ENCODE measurements around the gene NXF1.

NXF1 gene

DNA sequence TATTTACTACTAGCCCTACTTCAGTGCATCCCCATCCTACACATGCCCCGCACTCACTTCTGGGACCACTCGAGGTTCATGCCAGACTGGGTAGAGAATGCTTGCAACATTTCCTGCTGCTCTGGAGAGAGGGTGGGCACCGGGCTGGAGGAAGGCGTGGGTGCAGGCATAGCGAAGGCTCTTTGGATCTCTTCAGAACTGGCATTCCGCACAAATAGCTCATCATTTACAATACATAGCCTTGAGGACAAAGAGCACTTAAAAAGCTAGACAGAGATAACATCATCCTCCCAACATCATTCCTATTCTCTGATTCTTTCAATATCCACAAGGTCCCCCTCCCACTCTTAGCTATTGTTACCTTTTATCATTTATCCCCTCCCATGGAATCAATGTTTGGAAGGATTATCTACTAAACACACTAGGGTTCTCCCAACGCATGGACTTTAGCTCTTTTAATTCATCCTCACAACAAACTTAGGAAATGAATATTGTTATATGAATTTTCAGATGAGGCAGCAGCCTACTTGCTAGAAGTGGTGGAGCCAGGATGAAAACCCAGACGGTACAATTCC lies 11.0 kb downstream of the NXF1 start:
- no peak overlapping the region for H3K4me3 ChIP-seq (ENCODE audit: low read depth in 1 of 2, low read length in 1 of 2)
- H3K4me1 ChIP-seq (ENCODE audit: control insufficient read depth in 1 of 2, insufficient read depth in 1 of 2, low read depth in 1 of 2, low read length in 1 of 2): peaks cover 23 to 27% of the 10 kb centered on the region in 2 experiments
- TF ChIP-seq, protein P1, sequence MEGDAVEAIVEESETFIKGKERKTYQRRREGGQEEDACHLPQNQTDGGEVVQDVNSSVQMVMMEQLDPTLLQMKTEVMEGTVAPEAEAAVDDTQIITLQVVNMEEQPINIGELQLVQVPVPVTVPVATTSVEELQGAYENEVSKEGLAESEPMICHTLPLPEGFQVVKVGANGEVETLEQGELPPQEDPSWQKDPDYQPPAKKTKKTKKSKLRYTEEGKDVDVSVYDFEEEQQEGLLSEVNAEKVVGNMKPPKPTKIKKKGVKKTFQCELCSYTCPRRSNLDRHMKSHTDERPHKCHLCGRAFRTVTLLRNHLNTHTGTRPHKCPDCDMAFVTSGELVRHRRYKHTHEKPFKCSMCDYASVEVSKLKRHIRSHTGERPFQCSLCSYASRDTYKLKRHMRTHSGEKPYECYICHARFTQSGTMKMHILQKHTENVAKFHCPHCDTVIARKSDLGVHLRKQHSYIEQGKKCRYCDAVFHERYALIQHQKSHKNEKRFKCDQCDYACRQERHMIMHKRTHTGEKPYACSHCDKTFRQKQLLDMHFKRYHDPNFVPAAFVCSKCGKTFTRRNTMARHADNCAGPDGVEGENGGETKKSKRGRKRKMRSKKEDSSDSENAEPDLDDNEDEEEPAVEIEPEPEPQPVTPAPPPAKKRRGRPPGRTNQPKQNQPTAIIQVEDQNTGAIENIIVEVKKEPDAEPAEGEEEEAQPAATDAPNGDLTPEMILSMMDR (IDR thresholded peaks at IDR 0.05): no peak
- H3K9me3 ChIP-seq: no peaks in the 10 kb centered on the region
- H3K27ac ChIP-seq: no peak overlapping the region
- no peaks in the 10 kb centered on the region for H3K27me3 ChIP-seq
- peaks cover 80% of the 10 kb centered on the region for H3K36me3 ChIP-seq

DNA sequence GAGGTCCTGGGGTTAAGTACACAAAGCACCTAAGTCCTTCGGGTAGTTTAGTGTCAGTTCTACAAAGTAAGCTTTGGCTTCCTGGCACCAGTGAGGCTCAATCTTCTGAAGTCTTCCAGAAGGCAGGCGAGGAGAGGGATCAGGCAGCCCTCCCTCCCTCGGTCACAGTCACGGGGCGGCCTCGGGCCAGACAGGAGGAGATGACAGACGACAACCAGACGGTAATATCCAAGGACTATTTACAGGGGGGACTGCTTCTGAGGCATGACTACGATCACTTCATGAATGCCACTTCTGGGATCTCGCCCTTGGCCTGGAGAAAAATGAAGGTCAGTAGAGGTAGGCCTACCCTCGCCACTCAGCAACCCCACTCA lies 13.1 kb downstream of the NXF1 start:
- peak overlapping the region; percentile 67 to 71 for H3K4me3 ChIP-seq (ENCODE audit: low read depth in 1 of 2, low read length in 1 of 2)
- H3K27ac ChIP-seq: peak overlapping the region; percentile 79
- H3K4me1 ChIP-seq (ENCODE audit: control insufficient read depth in 1 of 2, insufficient read depth in 1 of 2, low read depth in 1 of 2, low read length in 1 of 2): peaks cover 38 to 44% of the 10 kb centered on the region in 2 experiments
- peaks cover 65% of the 10 kb centered on the region for H3K36me3 ChIP-seq
- no peaks in the 10 kb centered on the region for H3K9me3 ChIP-seq
- no peaks in the 10 kb centered on the region for H3K27me3 ChIP-seq
- TF ChIP-seq, protein P1 (IDR thresholded peaks at IDR 0.05): no peak

DNA sequence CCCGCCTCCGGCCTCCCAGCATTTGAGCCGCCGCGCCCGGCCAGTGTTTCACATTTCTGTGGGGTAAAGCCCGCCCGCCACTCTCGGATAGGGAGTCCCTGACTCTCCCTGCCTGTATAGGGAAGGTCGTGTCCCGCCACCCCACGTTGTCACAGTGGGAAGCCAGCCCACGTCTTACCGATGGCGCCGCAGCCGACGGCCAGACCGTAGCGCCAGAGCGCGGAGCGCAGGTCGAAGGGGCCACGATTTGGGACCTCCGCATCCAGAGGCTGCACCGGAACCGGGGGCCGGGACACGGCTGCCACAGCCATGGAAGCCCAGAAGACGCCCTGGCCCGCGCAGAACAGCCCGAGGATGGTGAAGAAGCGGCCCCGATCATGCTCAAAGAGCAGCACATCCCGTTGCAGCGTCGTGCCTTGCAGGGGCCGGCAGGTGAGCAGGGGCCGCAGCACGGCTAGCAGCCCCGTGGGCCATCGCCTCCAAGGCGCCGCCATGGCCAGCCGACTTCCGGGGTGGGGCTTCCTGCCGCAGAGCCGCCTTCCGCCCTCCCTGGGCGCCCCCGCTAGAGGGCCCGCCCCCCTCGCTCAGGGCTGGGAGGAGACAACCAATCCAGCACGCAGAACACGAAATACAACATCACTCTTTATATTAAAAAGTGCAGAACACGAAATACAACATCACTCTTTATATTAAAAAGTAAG lies 13.6 kb downstream of the NXF1 start, which contains the start of gene TMEM223:
Gene TMEM223, minus strand, starts transcription at position 506 of the 701 bp plus-strand sequence. Its CDS starts 12 bp downstream, at position 494.
- peaks cover 38 to 44% of the 10 kb centered on the region in 2 experiments for H3K4me1 ChIP-seq (ENCODE audit: control insufficient read depth in 1 of 2, insufficient read depth in 1 of 2, low read depth in 1 of 2, low read length in 1 of 2)

DNA sequence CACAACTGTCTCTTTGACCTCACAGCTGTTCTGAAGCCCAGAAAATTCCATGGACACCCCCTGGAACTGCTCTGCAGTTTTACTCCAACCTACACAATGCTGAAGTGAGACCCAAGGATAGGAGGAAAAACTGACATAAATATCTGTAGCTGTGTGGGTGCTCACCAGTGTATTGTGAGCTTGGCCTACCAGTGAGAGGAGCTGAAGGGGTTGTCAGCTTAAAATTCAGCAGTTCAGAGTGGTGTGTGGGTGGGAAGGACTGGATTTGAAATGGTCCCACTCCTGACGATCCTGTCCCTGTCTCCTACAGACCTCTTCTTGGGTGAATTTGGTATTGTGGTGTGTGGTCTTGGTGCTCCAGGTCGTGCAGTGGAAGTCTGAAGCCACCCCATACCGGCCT lies 15.7 kb downstream of the NXF1 start:
- Histone ChIP-seq H3K36me3 (peaks cover 38% of the 10 kb centered on the region), H3K27ac (peak overlapping the region; percentile 33), H3K4me1 (ENCODE audit: control insufficient read depth in 1 of 2, insufficient read depth in 1 of 2, low read depth in 1 of 2, low read length in 1 of 2) (peaks cover 46 to 52% of the 10 kb centered on the region in 2 experiments), H3K9me3 (no peaks in the 10 kb centered on the region), H3K27me3 (no peaks in the 10 kb centered on the region), H3K4me3 (ENCODE audit: low read depth in 1 of 2, low read length in 1 of 2) (no peak overlapping the region)
- TF ChIP-seq, protein P1 (IDR thresholded peaks at IDR 0.05): no peak

More for the DNA sequence above, 13.6 kb downstream of the NXF1 start, which contains the start of gene TMEM223:
- no peaks in the 10 kb centered on the region for H3K9me3 ChIP-seq
- TF ChIP-seq, protein P1 (IDR thresholded peaks at IDR 0.05): peak; percentile 57
- H3K4me3 ChIP-seq (ENCODE audit: low read depth in 1 of 2, low read length in 1 of 2): peak within 1 kb of the TSS; percentile 67 to 71
- H3K27ac ChIP-seq: peak within 1 kb of the TSS; percentile 79
- H3K27me3 ChIP-seq: no peaks in the 10 kb centered on the region
- H3K36me3 ChIP-seq: peaks cover 59% of the 10 kb centered on the region

DNA sequence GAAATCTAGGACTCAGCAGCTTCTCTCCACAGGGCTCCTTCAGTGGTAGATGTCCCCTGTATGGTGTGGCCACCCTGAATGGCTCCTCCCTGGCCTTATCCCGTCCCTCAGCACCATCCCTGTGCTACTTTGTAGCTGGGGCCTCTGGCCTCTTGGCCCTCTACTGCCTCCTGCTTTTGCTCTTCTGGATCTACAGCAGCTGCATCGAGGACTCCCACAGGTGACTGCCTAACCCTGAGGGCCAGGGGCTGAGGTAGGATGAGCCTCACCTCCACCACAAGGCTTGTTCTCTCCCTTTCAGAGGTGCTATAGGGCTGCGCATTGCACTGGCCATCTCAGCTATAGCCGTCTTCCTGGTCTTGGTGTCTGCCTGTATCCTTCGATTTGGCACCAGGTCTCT lies 16.2 kb downstream of the NXF1 start:
- Histone ChIP-seq H3K27ac (peak overlapping the region; percentile 33), H3K4me3 (ENCODE audit: low read depth in 1 of 2, low read length in 1 of 2) (no peak overlapping the region), H3K27me3 (no peaks in the 10 kb centered on the region), H3K36me3 (peaks cover 33% of the 10 kb centered on the region), H3K4me1 (ENCODE audit: control insufficient read depth in 1 of 2, insufficient read depth in 1 of 2, low read depth in 1 of 2, low read length in 1 of 2) (peaks cover 46 to 52% of the 10 kb centered on the region in 2 experiments), H3K9me3 (no peaks in the 10 kb centered on the region)
- TF ChIP-seq, protein P1 (IDR thresholded peaks at IDR 0.05): no peak

Measured in neutrophil (primary cell).